ENCODE data around the gene OR2F2.

The OR2F2 gene

DNA sequence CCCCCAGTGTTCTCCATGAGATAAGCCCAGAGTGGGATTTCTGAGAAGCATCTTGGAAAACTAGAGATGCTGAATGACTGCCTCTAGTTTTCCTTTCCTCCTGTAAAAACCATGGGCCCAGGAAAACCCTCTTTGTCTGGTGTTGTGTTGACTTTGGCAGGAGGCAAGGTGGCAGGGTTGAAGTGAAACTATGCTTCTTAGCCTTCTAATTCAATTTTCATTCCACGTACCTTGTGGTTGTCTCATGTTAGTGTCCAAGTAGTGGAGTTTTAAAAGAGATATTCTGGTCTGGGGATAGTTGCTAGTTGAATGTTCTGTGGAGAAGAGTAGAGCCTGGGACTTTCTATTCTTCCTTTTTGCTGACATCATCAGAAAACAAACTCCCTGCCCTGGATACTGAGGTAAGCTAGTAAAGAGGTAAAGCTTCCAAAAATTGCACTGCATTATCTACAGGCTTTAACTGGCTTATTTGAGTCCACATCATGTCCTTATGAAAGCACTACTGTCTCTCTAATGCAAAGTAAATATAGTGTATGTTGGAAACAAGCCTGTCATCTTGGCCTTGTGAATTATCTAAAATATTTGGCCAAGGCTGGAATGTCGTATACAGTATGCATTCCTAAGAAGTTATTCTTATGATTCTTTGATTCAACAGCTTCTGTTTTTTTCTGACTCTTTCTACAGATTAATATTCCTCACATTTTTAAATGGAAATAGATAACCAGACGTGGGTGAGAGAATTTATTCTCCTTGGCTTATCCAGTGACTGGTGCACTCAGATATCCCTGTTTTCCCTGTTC is at the start of gene OR2F2:
Gene OR2F2, plus strand, starts transcription at position 708 of the 800 bp plus-strand sequence. Its CDS starts 0 bp downstream, at position 708.
- DNase-seq = peak; percentile 86

DNA sequence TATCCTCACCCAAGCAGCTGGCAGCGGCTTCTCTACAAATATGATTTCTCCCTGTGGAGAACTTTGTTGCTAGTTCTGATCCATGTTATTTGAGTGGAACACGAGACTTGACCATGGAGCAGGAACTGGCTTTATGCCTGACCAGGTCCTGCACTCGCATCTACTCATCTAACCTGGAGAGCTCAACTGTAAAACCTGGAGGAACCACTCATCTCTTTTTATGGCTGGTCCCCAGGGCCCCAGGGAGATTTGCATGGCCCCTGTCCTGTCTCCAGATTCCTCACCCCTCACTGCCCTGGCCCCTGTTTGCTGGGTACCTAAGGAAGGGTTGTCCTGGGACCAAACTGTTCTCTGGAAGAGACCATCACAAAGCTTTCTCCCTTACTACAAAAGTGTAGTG is 49.1 kb upstream of the OR2F2 start:
- DNase-seq = no peak

GRCh38 chr7:143886826-143887477 is 48.1 kb upstream of the OR2F2 start:
- DNase-seq = no peak

GRCh38 chr7:143889068-143889467 is 46.0 kb upstream of the OR2F2 start:
- DNase-seq = no peak

DNA sequence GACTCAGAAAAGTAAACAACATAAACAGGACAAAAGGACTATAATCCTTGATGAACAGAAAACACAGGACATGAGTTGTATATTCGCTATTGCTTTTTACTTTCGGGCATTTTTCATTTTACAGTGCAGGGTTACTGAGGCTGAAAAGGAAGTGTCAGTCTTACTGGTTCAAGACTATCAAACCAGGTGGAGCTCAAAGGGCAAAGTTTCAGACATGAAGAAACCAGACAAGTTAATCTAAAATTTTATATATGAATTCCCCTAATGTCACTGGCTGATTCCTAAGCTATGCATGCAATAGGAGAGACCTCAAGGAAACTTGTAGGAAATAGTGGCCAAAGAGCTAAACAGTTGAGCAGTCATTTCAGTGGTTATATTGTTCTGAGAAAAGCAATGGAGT is 44.5 kb upstream of the OR2F2 start:
- DNase-seq = no peak

- DNase-seq = no peak
These were observed 43.6 kb upstream of the OR2F2 start for GRCh38 chr7:143891457-143891856.

GRCh38 chr7:143892527-143893300 is 42.3 kb upstream of the OR2F2 start:
- DNase-seq = peak; percentile 33

DNA sequence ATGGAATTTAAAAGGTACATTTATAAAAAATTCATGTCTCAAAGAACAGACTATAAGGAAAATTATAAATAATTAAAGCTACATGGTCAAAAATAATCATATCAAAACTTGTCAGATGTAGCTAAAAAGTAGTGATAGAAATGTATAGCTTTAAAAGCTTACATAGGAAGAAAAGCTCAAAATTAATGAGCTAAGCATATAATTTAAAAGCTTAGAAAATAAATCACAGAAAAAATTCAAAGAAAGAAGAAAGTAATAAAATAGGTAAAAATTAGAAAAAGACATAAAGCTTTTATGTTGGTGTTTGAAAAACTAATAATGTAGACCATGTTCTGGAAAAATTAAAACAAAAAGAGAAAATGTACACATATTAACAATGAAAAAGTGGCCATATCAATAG is 38.4 kb upstream of the OR2F2 start:
- no peak for DNase-seq

DNA sequence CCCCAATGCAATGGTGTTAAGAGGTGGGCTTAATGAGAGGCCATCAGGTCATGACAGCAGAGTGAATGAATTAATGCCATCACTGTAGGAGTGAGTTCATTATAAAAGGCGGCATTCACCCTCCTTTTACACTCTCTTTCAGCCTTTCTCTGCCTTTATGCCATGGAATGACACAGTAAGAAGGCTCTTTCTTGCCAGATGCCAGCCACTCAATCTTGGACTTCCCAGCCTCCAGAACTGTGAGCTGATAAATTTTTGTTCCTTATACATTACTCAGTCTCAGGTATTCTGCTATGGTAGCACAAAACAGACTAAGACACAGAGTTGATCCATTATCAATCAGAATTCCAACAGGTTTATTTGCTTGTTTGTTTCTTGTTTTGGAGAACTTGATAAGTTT is 36.2 kb upstream of the OR2F2 start:
- DNase-seq = no peak

DNA sequence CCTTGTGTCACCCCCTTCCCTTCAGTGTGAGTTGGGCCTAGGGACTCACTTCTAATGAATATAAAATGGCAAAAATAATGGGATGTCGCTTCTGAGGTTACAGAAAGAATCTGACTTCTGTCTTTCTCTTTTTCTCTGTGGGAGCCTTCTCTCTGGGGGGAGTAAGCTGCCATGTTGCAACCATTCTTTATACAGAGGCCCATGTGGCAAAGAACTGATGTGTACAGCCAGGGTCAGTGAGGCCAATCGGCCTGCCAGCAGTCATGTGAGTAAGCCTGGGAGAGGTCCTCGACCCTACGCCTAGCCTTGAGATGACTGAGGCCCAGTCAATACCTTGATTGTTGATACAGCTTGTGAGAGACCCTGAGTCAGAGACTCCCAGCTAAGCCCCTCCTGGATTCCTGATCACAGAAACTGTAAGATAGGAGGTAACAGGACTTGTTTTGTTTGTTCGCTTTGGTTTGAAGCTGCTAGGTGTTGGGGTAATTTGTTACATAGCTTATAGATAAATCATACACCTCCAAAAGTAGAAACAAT is 34.7 kb upstream of the OR2F2 start:
- no peak for DNase-seq

- no peak for DNase-seq
These were observed 33.7 kb upstream of the OR2F2 start for GRCh38 chr7:143901332-143901667.

DNA sequence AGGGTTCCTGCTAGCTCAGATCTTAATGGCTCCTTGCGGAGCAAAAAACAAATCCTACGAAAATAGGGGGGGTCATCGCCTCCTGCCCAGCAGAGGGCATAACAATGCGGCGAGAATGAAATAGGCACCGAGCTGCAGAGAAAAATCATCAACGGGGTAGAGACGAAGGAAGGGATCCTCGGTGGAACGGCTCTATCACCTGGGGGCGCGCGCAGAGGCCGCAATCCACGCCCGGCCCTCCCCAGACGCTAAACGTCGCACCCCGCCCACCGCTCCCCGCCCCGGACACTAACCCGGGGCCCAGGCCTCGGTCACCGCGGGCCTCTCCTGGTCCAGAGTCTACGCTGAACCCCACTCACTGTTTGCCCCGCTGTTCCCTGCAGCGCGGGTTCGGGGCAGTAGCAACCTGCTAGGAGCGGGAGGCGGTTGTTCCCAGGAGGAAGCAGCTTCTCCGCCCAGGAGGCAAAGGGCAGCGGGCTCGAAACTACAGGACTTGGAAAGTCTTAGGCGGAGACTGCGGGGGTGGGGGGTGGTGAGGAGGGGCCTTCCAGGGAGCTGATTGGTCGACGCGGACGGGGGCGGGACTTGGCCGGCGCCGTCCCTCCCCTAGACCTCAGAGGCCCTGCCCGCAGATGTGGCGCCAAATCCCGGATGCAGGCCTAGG is 33.2 kb upstream of the OR2F2 start, which contains the start of gene TCAF1:
Gene TCAF1, minus strand, starts transcription at position 509 of the 664 bp plus-strand sequence. CDS start 25,568 bp downstream, outside the sequence.
- DNase-seq = peak; percentile 93

GRCh38 chr7:143902332-143902899 is 32.6 kb upstream of the OR2F2 start:
- no peak for DNase-seq

GRCh38 chr7:143905509-143905908 is 29.5 kb upstream of the OR2F2 start:
- no peak for DNase-seq

- no peak for DNase-seq
These were observed 28.9 kb upstream of the OR2F2 start for GRCh38 chr7:143906151-143906550.

- no peak for DNase-seq
These were observed 28.1 kb upstream of the OR2F2 start for GRCh38 chr7:143906895-143907294.

- no peak for DNase-seq
These were observed 26.9 kb upstream of the OR2F2 start for GRCh38 chr7:143908120-143908519.

- DNase-seq = no peak
These were observed 25.2 kb upstream of the OR2F2 start for GRCh38 chr7:143909863-143910262.

DNA sequence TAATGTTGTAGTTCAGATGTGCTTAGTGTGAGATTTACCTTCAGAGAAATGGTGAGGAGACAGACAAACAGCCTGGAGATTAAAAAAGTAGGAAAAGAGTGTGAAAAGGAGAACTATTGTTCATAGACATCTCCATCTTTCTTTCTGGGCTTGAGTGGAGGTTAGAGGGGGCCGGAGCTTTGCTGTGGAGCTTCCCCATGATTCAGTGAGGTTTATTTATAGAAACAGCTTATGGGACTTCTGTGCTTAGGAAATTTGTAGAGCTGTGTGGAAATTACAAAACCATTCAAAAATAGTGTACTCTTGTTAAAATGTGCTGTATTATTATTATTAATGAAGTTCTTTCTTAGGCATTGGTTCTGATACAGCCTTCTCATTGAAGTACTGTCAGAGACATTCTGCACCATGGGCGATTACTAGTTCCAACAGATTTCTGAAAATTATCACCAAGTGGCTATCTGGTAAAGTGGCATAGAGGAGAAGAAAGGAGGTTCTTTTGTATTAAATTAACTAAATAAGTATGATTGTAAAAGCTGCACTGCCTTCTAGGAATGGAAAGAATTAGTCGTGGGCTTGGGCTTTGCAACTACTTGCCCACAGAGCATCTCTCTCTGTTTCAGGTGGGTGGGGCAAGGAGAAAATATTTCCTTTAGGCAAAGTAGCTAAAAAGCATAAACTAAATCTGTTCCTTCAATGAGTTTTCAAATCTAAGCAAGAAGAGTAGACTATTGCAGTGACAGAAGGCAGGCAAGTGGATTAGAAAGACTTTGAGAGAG is 24.4 kb upstream of the OR2F2 start:
- DNase-seq = no peak

- no peak for DNase-seq
These were observed 21.0 kb upstream of the OR2F2 start for GRCh38 chr7:143913945-143914615.
